Sigmoid colon (tissue), 7 donors: ENCODE data around the gene PIGW. TPM values are rescaled to one million over a fixed set of nuclear protein-coding genes. Genes with fewer than 3 reads are reported as not detected.

Source experiments
- DNase-seq: peaks from one replicate; pipeline ENCODE4 v3.0.0-alpha.2; 2019
- H3K27ac ChIP-seq, 4 donors: fragments of 200-600 bp; sonication (generic); one replicate each; pipeline ENCODE4 v1.5.1; 2016 to 2019; ENCODE audit warnings: mild to moderate bottlenecking in 1 of 4
- H3K27me3 ChIP-seq, 3 donors: fragments of 200-600 bp; sonication (generic); one replicate each; pipeline ENCODE4 v1.5.1; 2019; ENCODE audit warnings: mild to moderate bottlenecking in 1 of 3
- H3K36me3 ChIP-seq, 4 donors: fragments of 200-600 bp; sonication (generic); one replicate each; pipeline ENCODE4 v1.5.1; 2016 to 2019
- H3K4me1 ChIP-seq, 4 donors: fragments of 200-600 bp; sonication (generic); one replicate each; pipeline ENCODE4 v1.5.1; 2017 to 2019
- H3K4me3 ChIP-seq, 4 donors: fragments of 200-600 bp; sonication (generic); one replicate each; pipeline ENCODE4 v1.5.1; 2017 to 2019; ENCODE audit warnings: mild to moderate bottlenecking in 2 of 4, moderate library complexity in 1 of 4
- H3K9me3 ChIP-seq, 4 donors: fragments of 200-600 bp in 3 of 4; sonication (generic) in 3 of 4; one replicate each; pipeline versions ENCODE4 v1.5.1 to v1.6.1; 2013 to 2019
- CTCF ChIP-seq, 4 experiments: fragments of 450-650 bp in 3 of 4; fragments of 200-600 bp in 1 of 4; IDR thresholded peaks; one replicate each; pipeline ENCODE4 v1.5.1; 2016 to 2019; ENCODE audit warnings: antibody characterized with exemption in 4 of 4, mild to moderate bottlenecking in 3 of 4, moderate library complexity in 2 of 4
- EP300 ChIP-seq, 4 donors: sonication (generic); formaldehyde crosslinking; IDR thresholded peaks; one replicate each; pipeline ENCODE4 v1.6.1; 2017; ENCODE audit warnings: antibody characterized with exemption in 4 of 4
- POLR2A ChIP-seq, 2 donors: fragments of 450-650 bp; IDR thresholded peaks; one replicate each; pipeline ENCODE4 v1.6.1; 2016; ENCODE audit warnings: antibody characterized with exemption in 2 of 2, mild to moderate bottlenecking in 2 of 2, moderate library complexity in 2 of 2
- POLR2AphosphoS5 ChIP-seq, 4 donors: sonication (generic); formaldehyde crosslinking; IDR thresholded peaks; one replicate each; pipeline ENCODE4 v1.6.1; 2017; ENCODE audit warnings: antibody characterized with exemption in 4 of 4
- WGBS, 2 donors: extraction: QIAGEN DNeasy Blood & Tissue Kit; methylation state at CpG; one replicate each; pipeline ENCODE4 v1.1.7; 2013; 5-methylcytosine and 5-hydroxymethylcytosine counted together
- intact Hi-C: fragments of 100-400 bp; cut with DNase I; formaldehyde crosslinking; loops from one replicate; pipeline ENCODE4 v1.15.1; 2023
- polyA plus RNA-seq, 3 donors: library from polyadenylated mRNA; stranded (reverse); fragments of 200-250 nt; gene quantifications; one replicate each; pipeline ENCODE4 v1.2.3, GENCODE V29; 2013
- total RNA-seq, 4 donors: library from RNA; depleted of rRNA; stranded (reverse); fragments of >200 nt; gene quantifications; one replicate each; pipeline ENCODE4 v1.1.0, GENCODE V29; 2016
- donor health status: healthy with polysubstance abuse.
- donor health status: Bipolar disorder and iron deficiency.
- donor health status: healthy.

PIGW gene
- total and polyA plus RNA-seq, 7 donors: 1.7 to 8.6 (median 3.7) TPM

GRCh38 chr17:36496018-36496789 is 38.6 kb upstream of the PIGW start:
- TF ChIP-seq EP300 (IDR thresholded peaks at IDR 0.05) (no peak), POLR2AphosphoS5 (IDR thresholded peaks at IDR 0.05) (no peak), POLR2A (IDR thresholded peaks at IDR 0.05) (no peak), CTCF (IDR thresholded peaks at IDR 0.05) (no peak)
- DNase-seq: peak; percentile 40
- 94 to 96% methylated on average over 9 of the region's 9 CpGs for WGBS, 2 donors
- H3K9me3 ChIP-seq: no peaks in the 10 kb centered on the region
- no peaks in the 10 kb centered on the region for H3K4me1 ChIP-seq
- H3K27ac ChIP-seq: no peak overlapping the region
- intact Hi-C loops: no loop called here
- H3K27me3 ChIP-seq: no peaks in the 10 kb centered on the region
- peaks cover 28 to 81% (median 40%) of the 10 kb centered on the region in 4 donors for H3K36me3 ChIP-seq
- no peak overlapping the region for H3K4me3 ChIP-seq

GRCh38 chr17:36498155-36498554 is 36.6 kb upstream of the PIGW start:
- peak; percentile 56 for DNase-seq
- Histone ChIP-seq H3K27me3 (no peaks in the 10 kb centered on the region), H3K4me3 (no peak overlapping the region), H3K4me1 (no peaks in the 10 kb centered on the region), H3K36me3 (peaks cover 25 to 78% (median 34%) of the 10 kb centered on the region in 4 donors), H3K27ac (no peak overlapping the region), H3K9me3 (no peaks in the 10 kb centered on the region)
- 89 to 93% methylated on average over 9 of the region's 9 CpGs for WGBS, 2 donors
- TF ChIP-seq POLR2A (IDR thresholded peaks at IDR 0.05): no peak
- TF ChIP-seq POLR2AphosphoS5 (IDR thresholded peaks at IDR 0.05): no peak
- no peak for TF ChIP-seq CTCF (IDR thresholded peaks at IDR 0.05)
- TF ChIP-seq EP300 (IDR thresholded peaks at IDR 0.05): no peak
- intact Hi-C loops: no loop called here

- DNase-seq: peak; percentile 44
- no peaks in the 10 kb centered on the region for H3K4me1 ChIP-seq
- no peaks in the 10 kb centered on the region for H3K9me3 ChIP-seq
- WGBS, 2 donors: 74 to 78% methylated on average over 7 of the region's 7 CpGs
- H3K27me3 ChIP-seq: no peaks in the 10 kb centered on the region
- TF ChIP-seq CTCF (IDR thresholded peaks at IDR 0.05): no peak
- H3K36me3 ChIP-seq: peaks cover 24 to 78% (median 28%) of the 10 kb centered on the region in 4 donors
- no peak overlapping the region for H3K27ac ChIP-seq
- intact Hi-C loops: no loop called here
- H3K4me3 ChIP-seq: no peak overlapping the region
These were observed 36.1 kb upstream of the PIGW start for GRCh38 chr17:36498560-36499300.

GRCh38 chr17:36500745-36501225 is 34.0 kb upstream of the PIGW start:
- no peak for TF ChIP-seq POLR2A (IDR thresholded peaks at IDR 0.05)
- Histone ChIP-seq H3K4me3 (no peak overlapping the region), H3K27ac (no peak overlapping the region), H3K9me3 (no peaks in the 10 kb centered on the region), H3K36me3 (peaks cover 5 to 77% (median 19%) of the 10 kb centered on the region in 4 donors), H3K27me3 (no peaks in the 10 kb centered on the region), H3K4me1 (no peaks in the 10 kb centered on the region)
- intact Hi-C loops: no loop called here
- peak; percentile 63 for DNase-seq
- WGBS, 2 donors: 93 to 94% methylated on average over 15 of the region's 15 CpGs

GRCh38 chr17:36501351-36501750 is 33.4 kb upstream of the PIGW start:
- 95 to 98% methylated on average over 3 of the region's 3 CpGs for WGBS, 2 donors
- Histone ChIP-seq H3K4me1 (no peaks in the 10 kb centered on the region), H3K9me3 (no peaks in the 10 kb centered on the region), H3K36me3 (peaks cover 0 to 77% (median 15%) of the 10 kb centered on the region in 4 donors), H3K27me3 (no peaks in the 10 kb centered on the region), H3K4me3 (no peak overlapping the region), H3K27ac (no peak overlapping the region)
- intact Hi-C loops: no loop called here
- no peak for TF ChIP-seq CTCF (IDR thresholded peaks at IDR 0.05)
- no peak for TF ChIP-seq POLR2AphosphoS5 (IDR thresholded peaks at IDR 0.05)
- peak; percentile 33 for DNase-seq
